HCT116 (cell line): ENCODE data around the gene SLX9. TPM values are rescaled to one million over a fixed set of nuclear protein-coding genes. Genes with fewer than 3 reads are reported as not detected.

Experiments used
- ATAC-seq: fragments of 200-7000 bp; cut with Tn5 transposase; 2 replicates; pipeline ENCODE4 v1.9.1; 2020; ENCODE audit warnings: mild to moderate bottlenecking, moderate library complexity
- BruUV-seq: library from RNA; stranded (reverse); fragments of 400-500 nt; replicated peaks from 2 replicates; lab custom pipeline; 2021; lab: Mats Ljungman, UMichigan
- CTCF ChIA-PET: fragments of 300-600 bp; sonication (Branson Sonifier 250); formaldehyde crosslinking; loops from one replicate; lab custom pipeline; 2021; ENCODE audit warnings: antibody characterized with exemption; lab: Charles Lee
- POLR2A ChIA-PET: fragments of 300-600, 350-600 bp; sonication (Branson Sonifier 250); formaldehyde crosslinking; loops from one replicate; lab custom pipeline; 2021; ENCODE audit warnings: antibody characterized with exemption; lab: Charles Lee
- RAD21 ChIA-PET, 2 experiments: fragments of 300-600 bp; sonication (Branson Sonifier 250); formaldehyde crosslinking; loops; one replicate each; lab custom pipeline; 2023; ENCODE audit warnings: low total read pairs in 2 of 2; ENCODE audit not compliant: uncharacterized antibody in 2 of 2, unreplicated experiment in 2 of 2, low non-redundant PET in 1 of 2; lab: Charles Lee
- DNase-seq: peaks from one replicate; pipeline ENCODE4 v3.0.0-alpha.2; 2010; ENCODE audit warnings: low read depth, low spot score
- H2AFZ ChIP-seq: fragments of 200-600 bp; shearing (Covaris generic), sonication (generic); 2 replicates; pipeline ENCODE4 v1.6.1; 2017; ENCODE audit warnings: low read depth, mixed run types, mixed read lengths, antibody characterized with exemption, low read length; ENCODE audit not compliant: poor library complexity, severe bottlenecking
- H3K27ac ChIP-seq: 2 replicates; pipeline ENCODE4 v1.5.1; 2012; ENCODE audit warnings: low read depth, low read length
- H3K27me3 ChIP-seq: fragments of 200-600 bp; sonication (generic); 2 replicates; pipeline ENCODE4 v1.6.1; 2016; ENCODE audit warnings: mixed run types, low read length, mixed read lengths; ENCODE audit not compliant: insufficient read depth
- H3K36me3 ChIP-seq, 2 experiments: fragments of 200-500 bp in 1 of 2; fragments of 200-600 bp in 1 of 2; sonication (Bioruptor generic) in 1 of 2; sonication (generic) in 1 of 2; 2 replicates each; pipeline versions ENCODE4 v1.5.1 to v1.6.1; 2014 to 2016; ENCODE audit warnings: low read length in 2 of 2, inconsistent platforms in 1 of 2, mixed read lengths in 1 of 2, mixed run types in 1 of 2; ENCODE audit not compliant: insufficient read depth in 2 of 2, control insufficient read depth in 1 of 2
- H3K4me1 ChIP-seq, 2 experiments: fragments of 200-600 bp in 1 of 2; sonication (generic) in 1 of 2; 2 replicates each; pipeline versions ENCODE4 v1.5.1 to v1.6.1; 2012 to 2017; ENCODE audit warnings: low read length in 2 of 2, inconsistent platforms in 1 of 2, mild to moderate bottlenecking in 1 of 2, mixed read lengths in 1 of 2, mixed run types in 1 of 2, moderate library complexity in 1 of 2; ENCODE audit not compliant: insufficient read depth in 2 of 2, control insufficient read depth in 1 of 2
- H3K4me2 ChIP-seq: fragments of 200-600 bp; sonication (generic); 2 replicates; pipeline ENCODE4 v1.6.1; 2017; ENCODE audit warnings: mixed run types, low read length, mixed read lengths
- H3K4me3 ChIP-seq, 2 experiments: fragments of 200-600 bp in 1 of 2; sonication (generic) in 1 of 2; replicated peaks in 1 of 2; 2 replicates each; pipeline ENCODE4 v1.5.1; 2011 to 2016; ENCODE audit warnings: low read length in 2 of 2, control low read depth in 1 of 2, low read depth in 1 of 2, mild to moderate bottlenecking in 1 of 2, mixed read lengths in 1 of 2, mixed run types in 1 of 2
- H3K79me2 ChIP-seq: fragments of 200-600 bp; sonication (generic); 2 replicates; pipeline ENCODE4 v1.6.1; 2017; ENCODE audit warnings: mild to moderate bottlenecking, mixed run types, low read length, moderate library complexity, mixed read lengths; ENCODE audit not compliant: insufficient read depth
- H3K9ac ChIP-seq: fragments of 200-600 bp; sonication (generic); 2 replicates; pipeline ENCODE4 v1.6.1; 2016; ENCODE audit warnings: low read length, mixed read lengths
- H3K9me2 ChIP-seq: fragments of 200-600 bp; sonication (generic), shearing (Covaris generic); 2 replicates; pipeline ENCODE4 v1.6.1; 2017; ENCODE audit warnings: mixed run types, mild to moderate bottlenecking, moderate library complexity; ENCODE audit not compliant: insufficient read depth
- H3K9me3 ChIP-seq, 2 experiments: fragments of 200-500 bp in 1 of 2; fragments of 200-600 bp in 1 of 2; sonication (Bioruptor generic) in 1 of 2; sonication (generic) in 1 of 2; 2 replicates each; pipeline ENCODE4 v1.6.1; 2014 to 2017; ENCODE audit warnings: low read length in 2 of 2, mixed read lengths in 2 of 2, inconsistent platforms in 1 of 2, low read depth in 1 of 2, mild to moderate bottlenecking in 1 of 2, mixed run types in 1 of 2, moderate library complexity in 1 of 2; ENCODE audit not compliant: control insufficient read depth in 1 of 2, insufficient read depth in 1 of 2
- H4K20me1 ChIP-seq: fragments of 200-600 bp; sonication (generic), shearing (Covaris generic); 2 replicates; pipeline ENCODE4 v1.6.1; 2017; ENCODE audit warnings: mixed run types, mild to moderate bottlenecking, moderate library complexity; ENCODE audit not compliant: insufficient read depth
- CEBPB ChIP-seq: IDR thresholded peaks from 2 replicates; pipeline ENCODE4 v1.6.1; 2012; ENCODE audit warnings: low read depth
- EGR1 ChIP-seq: IDR thresholded peaks from 2 replicates; pipeline ENCODE4 v1.6.1; 2012; ENCODE audit warnings: low read depth
- ELF1 ChIP-seq: IDR thresholded peaks from 2 replicates; pipeline ENCODE4 v1.6.1; 2012; ENCODE audit warnings: low read depth, borderline replicate concordance
- EZH2 ChIP-seq: fragments of 200-600 bp; sonication (generic); IDR thresholded peaks from 2 replicates; pipeline ENCODE4 v1.6.1; 2017; ENCODE audit warnings: antibody characterized with exemption, mixed run types
- EZH2phosphoT487 ChIP-seq: fragments of 200-600 bp; IDR thresholded peaks from 2 replicates; pipeline ENCODE4 v1.6.1; 2018; ENCODE audit warnings: antibody characterized with exemption, borderline replicate concordance
- JUND ChIP-seq: IDR thresholded peaks from 2 replicates; pipeline ENCODE4 v1.6.1; 2012
- POLR2A ChIP-seq: IDR thresholded peaks from 2 replicates; pipeline ENCODE4 v1.7.0; 2011; ENCODE audit warnings: borderline replicate concordance; ENCODE audit not compliant: insufficient read depth, insufficient read length; ENCODE audit errors: extremely low read depth
- SIN3A ChIP-seq: IDR thresholded peaks from 2 replicates; pipeline ENCODE4 v1.6.1; 2012; ENCODE audit warnings: low read depth
- SP1 ChIP-seq: IDR thresholded peaks from 2 replicates; pipeline ENCODE4 v1.6.1; 2012; ENCODE audit warnings: low read depth
- YY1 ChIP-seq: IDR thresholded peaks from 2 replicates; pipeline ENCODE4 v1.6.1; 2011; ENCODE audit warnings: low read length, low read depth, moderate library complexity, mild to moderate bottlenecking; ENCODE audit not compliant: insufficient replicate concordance; ENCODE audit errors: extremely low read depth
- ZBTB33 ChIP-seq: IDR thresholded peaks from 2 replicates; pipeline ENCODE4 v1.6.1; 2011; ENCODE audit warnings: mild to moderate bottlenecking, low read length, moderate library complexity; ENCODE audit not compliant: insufficient replicate concordance; ENCODE audit errors: extremely low read depth
- ZFX ChIP-seq: fragments of 450-650 bp; IDR thresholded peaks from 2 replicates; pipeline ENCODE4 v1.6.1; 2017
- ZNF274 ChIP-seq: fragments of 200-500 bp; sonication (Bioruptor generic); IDR thresholded peaks from 2 replicates; pipeline ENCODE4 v1.6.1; 2014; ENCODE audit warnings: mild to moderate bottlenecking, low read depth, low read length, inconsistent platforms
- intact Hi-C: fragments of 100-400 bp; cut with micrococcal nuclease; formaldehyde crosslinking; loops from 2 replicates; pipeline ENCODE4 v1.10.0; 2022
- total RNA-seq: library from RNA; stranded (reverse); gene quantifications from one replicate; pipeline ENCODE4 v1.2.1, GENCODE V29; 2021; ENCODE audit not compliant: unreplicated experiment
- TF ChIP-seq, protein P1 (sequence below): IDR thresholded peaks from 2 replicates; pipeline ENCODE4 v1.6.1; 2012
- TF ChIP-seq, protein P2 (sequence below): IDR thresholded peaks from 2 replicates; pipeline ENCODE4 v1.6.1; 2012; ENCODE audit warnings: low read depth
- TF ChIP-seq, protein P3 (sequence below): IDR thresholded peaks from 2 replicates; pipeline ENCODE4 v1.6.1; 2012
- TF ChIP-seq, protein P4 (sequence below), 3 experiments: fragments of 200-600 bp in 1 of 3; sonication (generic) in 1 of 3; IDR thresholded peaks in 2 of 3; conservative IDR thresholded peaks in 1 of 3; 2 replicates each; pipeline ENCODE4 v1.5.1; 2012 to 2017; ENCODE audit warnings: low read depth in 2 of 3, low read length in 2 of 3, antibody characterized with exemption in 1 of 3, borderline replicate concordance in 1 of 3, control low read depth in 1 of 3, mild to moderate bottlenecking in 1 of 3, mixed read lengths in 1 of 3, mixed run types in 1 of 3, moderate library complexity in 1 of 3; ENCODE audit not compliant: insufficient read depth in 1 of 3

Gene SLX9
- total RNA-seq, 1 experiment from 2014 or later: 61.9 TPM

DNA sequence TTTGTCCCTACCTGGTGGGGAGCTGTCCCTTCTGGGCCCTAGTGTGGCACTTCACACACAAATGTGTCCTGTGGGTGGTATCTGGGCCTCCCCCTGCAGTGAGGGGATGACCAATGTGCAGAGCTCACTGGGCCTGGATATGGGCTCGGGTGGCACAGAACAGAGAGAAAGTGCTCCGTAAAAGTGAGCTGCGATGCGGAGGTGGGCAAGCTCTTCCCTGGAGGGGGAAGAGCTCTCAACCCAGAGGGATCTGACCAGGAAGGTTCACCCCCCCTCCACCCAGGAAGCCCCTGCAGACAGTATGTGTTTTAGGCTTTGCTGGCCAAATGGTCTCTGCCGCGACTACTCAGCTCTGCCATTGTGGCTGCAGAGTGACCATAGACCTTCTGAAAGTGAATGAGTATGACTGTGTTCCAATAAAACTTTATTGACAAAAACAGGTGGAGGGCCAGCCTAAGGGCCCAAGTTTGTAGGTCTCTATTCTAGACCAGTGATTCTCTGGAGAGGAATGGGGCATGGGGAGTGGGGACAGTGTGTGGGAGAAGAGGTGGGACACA is 10.5 kb upstream of the SLX9 start (continued):
- TF ChIP-seq EZH2 (no peak), ZBTB33 (no peak)
- TF ChIP-seq, protein P1, sequence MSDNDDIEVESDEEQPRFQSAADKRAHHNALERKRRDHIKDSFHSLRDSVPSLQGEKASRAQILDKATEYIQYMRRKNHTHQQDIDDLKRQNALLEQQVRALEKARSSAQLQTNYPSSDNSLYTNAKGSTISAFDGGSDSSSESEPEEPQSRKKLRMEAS: no peak

DNA sequence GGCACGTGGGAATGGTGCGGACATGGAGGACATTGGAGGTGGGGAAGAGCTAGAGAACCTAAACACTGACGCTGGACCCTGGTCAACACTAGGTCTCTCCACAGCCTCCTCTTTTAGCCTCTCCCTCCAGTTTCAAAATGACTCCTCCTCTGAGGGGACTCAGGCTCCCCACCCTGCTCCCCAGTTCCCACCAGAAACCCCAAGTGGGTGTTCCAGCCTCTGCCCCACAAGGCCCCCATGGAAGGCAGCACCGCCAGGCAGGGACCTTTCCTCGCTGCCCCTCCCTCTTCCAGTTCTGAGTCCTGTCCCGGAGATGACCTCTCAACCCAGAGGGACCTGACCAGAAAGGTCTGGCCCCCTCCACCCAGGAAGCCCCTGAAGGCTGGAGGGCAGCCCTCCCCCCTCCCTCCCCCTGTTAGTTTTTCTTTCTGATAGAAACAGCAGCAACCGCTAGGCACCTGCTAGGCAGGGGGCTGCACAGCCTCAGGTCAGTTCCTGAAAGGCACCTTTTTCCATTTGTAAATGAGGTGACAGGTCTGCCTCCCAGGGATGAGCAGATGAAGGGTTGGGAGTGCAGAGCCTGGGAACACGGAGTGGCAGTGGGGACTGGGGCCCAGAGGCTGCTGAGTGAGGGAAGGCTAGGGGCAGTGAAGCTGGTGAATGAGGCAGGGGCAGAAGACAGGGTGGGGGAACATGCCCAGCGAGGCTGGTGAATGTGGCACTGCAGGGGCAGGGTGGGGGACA is 9.9 kb upstream of the SLX9 start:
- no peak overlapping the region for H3K9ac ChIP-seq
- H4K20me1 ChIP-seq: no peaks in the 10 kb centered on the region
- no TSS peak for BruUV-seq
- H3K9me2 ChIP-seq: no peaks in the 10 kb centered on the region
- ATAC-seq (no peak), DNase-seq (no peak)
- H3K27me3 ChIP-seq: peaks cover 55% of the 10 kb centered on the region
- H3K4me3 ChIP-seq: no peak overlapping the region
- ChIA-PET CTCF (no interaction called here), RAD21 (no interaction called here), POLR2A (interaction anchor here (1.3 kb wide), 1 partner anchor 11 kb away, joined by 3 read pairs; no protein-coding TSS in a partner anchor)
- H3K9me3 ChIP-seq: no peaks in the 10 kb centered on the region
- H2AFZ ChIP-seq: no peak overlapping the region
- no peak overlapping the region for H3K4me2 ChIP-seq
- H3K36me3 ChIP-seq: no peaks in the 10 kb centered on the region
- no peaks in the 10 kb centered on the region for H3K79me2 ChIP-seq
- H3K4me1 ChIP-seq: peaks cover 20 to 34% of the 10 kb centered on the region in 2 experiments
- H3K27ac ChIP-seq: no peak overlapping the region
- intact Hi-C loops: loop anchor here (5.0 kb wide), 1 partner anchor 38 kb away; no protein-coding TSS in a partner anchor
- TF ChIP-seq EZH2 (no peak), YY1 (no peak), CEBPB (no peak), SIN3A (no peak), ZFX (no peak), SP1 (no peak), ELF1 (no peak), EZH2phosphoT487 (no peak), EGR1 (no peak), ZNF274 (no peak), JUND (no peak), POLR2A (no peak)
- TF ChIP-seq, protein P2, sequence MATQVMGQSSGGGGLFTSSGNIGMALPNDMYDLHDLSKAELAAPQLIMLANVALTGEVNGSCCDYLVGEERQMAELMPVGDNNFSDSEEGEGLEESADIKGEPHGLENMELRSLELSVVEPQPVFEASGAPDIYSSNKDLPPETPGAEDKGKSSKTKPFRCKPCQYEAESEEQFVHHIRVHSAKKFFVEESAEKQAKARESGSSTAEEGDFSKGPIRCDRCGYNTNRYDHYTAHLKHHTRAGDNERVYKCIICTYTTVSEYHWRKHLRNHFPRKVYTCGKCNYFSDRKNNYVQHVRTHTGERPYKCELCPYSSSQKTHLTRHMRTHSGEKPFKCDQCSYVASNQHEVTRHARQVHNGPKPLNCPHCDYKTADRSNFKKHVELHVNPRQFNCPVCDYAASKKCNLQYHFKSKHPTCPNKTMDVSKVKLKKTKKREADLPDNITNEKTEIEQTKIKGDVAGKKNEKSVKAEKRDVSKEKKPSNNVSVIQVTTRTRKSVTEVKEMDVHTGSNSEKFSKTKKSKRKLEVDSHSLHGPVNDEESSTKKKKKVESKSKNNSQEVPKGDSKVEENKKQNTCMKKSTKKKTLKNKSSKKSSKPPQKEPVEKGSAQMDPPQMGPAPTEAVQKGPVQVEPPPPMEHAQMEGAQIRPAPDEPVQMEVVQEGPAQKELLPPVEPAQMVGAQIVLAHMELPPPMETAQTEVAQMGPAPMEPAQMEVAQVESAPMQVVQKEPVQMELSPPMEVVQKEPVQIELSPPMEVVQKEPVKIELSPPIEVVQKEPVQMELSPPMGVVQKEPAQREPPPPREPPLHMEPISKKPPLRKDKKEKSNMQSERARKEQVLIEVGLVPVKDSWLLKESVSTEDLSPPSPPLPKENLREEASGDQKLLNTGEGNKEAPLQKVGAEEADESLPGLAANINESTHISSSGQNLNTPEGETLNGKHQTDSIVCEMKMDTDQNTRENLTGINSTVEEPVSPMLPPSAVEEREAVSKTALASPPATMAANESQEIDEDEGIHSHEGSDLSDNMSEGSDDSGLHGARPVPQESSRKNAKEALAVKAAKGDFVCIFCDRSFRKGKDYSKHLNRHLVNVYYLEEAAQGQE: no peak
- TF ChIP-seq, protein P3, sequence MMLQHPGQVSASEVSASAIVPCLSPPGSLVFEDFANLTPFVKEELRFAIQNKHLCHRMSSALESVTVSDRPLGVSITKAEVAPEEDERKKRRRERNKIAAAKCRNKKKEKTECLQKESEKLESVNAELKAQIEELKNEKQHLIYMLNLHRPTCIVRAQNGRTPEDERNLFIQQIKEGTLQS: no peak
- TF ChIP-seq, protein P4, sequence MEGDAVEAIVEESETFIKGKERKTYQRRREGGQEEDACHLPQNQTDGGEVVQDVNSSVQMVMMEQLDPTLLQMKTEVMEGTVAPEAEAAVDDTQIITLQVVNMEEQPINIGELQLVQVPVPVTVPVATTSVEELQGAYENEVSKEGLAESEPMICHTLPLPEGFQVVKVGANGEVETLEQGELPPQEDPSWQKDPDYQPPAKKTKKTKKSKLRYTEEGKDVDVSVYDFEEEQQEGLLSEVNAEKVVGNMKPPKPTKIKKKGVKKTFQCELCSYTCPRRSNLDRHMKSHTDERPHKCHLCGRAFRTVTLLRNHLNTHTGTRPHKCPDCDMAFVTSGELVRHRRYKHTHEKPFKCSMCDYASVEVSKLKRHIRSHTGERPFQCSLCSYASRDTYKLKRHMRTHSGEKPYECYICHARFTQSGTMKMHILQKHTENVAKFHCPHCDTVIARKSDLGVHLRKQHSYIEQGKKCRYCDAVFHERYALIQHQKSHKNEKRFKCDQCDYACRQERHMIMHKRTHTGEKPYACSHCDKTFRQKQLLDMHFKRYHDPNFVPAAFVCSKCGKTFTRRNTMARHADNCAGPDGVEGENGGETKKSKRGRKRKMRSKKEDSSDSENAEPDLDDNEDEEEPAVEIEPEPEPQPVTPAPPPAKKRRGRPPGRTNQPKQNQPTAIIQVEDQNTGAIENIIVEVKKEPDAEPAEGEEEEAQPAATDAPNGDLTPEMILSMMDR (IDR thresholded peaks at IDR 0.05 in 2 of 3, conservative IDR thresholded peaks at IDR 0.05 in 1 of 3; ENCODE audit: borderline replicate concordance in 1 of 3, insufficient read depth in 1 of 3, low read depth in 2 of 3, low read length in 2 of 3): no peak
